ENCODE results near the gene NRXN3.

The NRXN3 gene

DNA sequence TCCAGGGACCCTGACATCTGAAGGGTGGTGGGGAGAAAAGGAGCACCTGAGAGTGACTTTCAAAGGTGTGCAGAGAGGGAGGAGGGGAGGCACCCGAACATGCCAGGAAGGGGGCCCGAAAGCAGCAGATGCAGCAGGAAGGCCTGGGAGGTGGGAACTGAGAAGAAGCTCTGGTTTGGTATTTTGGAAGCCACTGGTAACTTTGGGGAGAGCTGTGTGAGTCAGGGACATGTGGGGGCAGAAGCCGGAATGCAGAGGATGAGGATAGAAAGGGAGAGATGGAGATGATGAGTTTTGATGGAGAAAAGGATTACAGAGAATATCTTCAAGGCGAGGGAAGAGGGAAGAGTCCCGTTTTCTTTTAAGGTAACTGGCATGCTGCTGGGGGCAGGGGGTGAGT, 50.1 kb downstream of the NRXN3 start:
- Histone ChIP-seq H3K4me3 (ENCODE audit: low read length) (no peak overlapping the region), H3K4me1 (ENCODE audit: control insufficient read depth, insufficient read depth, low read length) (no peaks in the 10 kb centered on the region), H3K9me3 (ENCODE audit: control insufficient read depth, low read length) (no peaks in the 10 kb centered on the region), H3K27me3 (ENCODE audit: control insufficient read depth, insufficient read depth, low read length) (no peaks in the 10 kb centered on the region), H3K9ac (ENCODE audit: low read length) (no peak overlapping the region), H3K36me3 (ENCODE audit: control insufficient read depth, insufficient read depth, low read length) (no peaks in the 10 kb centered on the region)

DNA sequence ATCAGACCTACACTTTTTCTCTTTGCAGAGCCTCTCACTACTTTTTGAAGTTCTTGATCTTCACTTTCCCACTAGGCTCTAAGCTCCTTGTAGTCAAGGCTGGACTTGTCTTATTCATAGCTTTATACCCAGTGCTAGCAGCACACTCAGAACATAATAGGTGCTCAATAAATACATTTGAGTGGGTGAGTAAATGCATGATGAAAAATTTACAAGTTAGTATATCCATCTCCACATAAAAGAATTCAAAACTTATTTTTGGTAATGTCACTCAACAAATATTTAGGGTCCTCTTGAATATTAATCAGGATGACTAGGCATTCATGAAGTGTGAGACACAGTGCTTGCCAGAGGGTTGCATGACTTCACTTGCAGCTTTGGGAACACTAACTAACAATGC, 52.6 kb downstream of the NRXN3 start:
- Histone ChIP-seq H3K9me3 (ENCODE audit: control insufficient read depth, low read length) (no peaks in the 10 kb centered on the region), H3K36me3 (ENCODE audit: control insufficient read depth, insufficient read depth, low read length) (no peaks in the 10 kb centered on the region), H3K4me3 (ENCODE audit: low read length) (no peak overlapping the region), H3K27me3 (ENCODE audit: control insufficient read depth, insufficient read depth, low read length) (no peaks in the 10 kb centered on the region), H3K9ac (ENCODE audit: low read length) (no peak overlapping the region), H3K4me1 (ENCODE audit: control insufficient read depth, insufficient read depth, low read length) (no peaks in the 10 kb centered on the region)

DNA sequence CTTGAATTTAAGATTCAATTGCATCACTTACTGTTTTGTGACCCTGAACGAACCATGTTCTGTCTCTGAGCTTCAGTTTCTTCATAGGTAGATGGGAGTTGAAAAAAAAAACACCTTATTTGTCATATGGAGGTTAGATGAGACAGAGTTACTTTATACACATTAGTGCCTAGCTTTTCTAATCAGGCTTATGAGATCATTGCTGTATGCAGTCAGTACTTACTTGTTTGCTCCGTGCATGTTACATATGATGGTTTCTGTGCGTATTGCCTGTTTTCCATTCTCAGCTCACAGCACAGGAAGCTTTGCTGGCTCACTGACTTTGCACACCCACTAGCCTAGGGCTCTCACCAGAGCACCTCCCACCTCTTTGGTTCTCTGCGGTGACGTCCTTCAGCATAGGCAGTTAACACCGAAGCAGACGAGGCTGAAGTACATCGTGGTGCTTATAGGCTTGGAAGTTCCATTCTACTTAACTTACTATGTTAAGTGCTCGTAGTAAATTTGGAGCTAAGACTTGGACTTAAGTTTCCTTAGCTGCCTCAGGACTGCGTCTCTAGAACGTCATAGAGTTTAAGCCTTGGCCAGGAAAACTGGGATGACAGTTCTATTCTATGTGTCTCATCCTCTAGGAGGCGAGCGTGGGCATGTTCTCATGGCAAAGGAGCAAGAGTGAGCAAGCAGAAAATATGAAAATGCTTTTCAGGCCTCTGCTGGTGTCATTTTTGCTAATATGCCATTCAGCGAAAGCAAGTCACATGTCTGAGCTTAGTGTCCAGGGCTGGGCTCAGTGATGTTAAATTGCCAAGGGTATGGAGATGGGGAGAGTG, 57.3 kb downstream of the NRXN3 start:
- H3K4me3 ChIP-seq (ENCODE audit: low read length) = no peak overlapping the region
- no peaks in the 10 kb centered on the region for H3K9me3 ChIP-seq (ENCODE audit: control insufficient read depth, low read length)
- H3K27me3 ChIP-seq (ENCODE audit: control insufficient read depth, insufficient read depth, low read length) = no peaks in the 10 kb centered on the region
- H3K9ac ChIP-seq (ENCODE audit: low read length) = no peak overlapping the region
- no peaks in the 10 kb centered on the region for H3K36me3 ChIP-seq (ENCODE audit: control insufficient read depth, insufficient read depth, low read length)
- no peaks in the 10 kb centered on the region for H3K4me1 ChIP-seq (ENCODE audit: control insufficient read depth, insufficient read depth, low read length)

DNA sequence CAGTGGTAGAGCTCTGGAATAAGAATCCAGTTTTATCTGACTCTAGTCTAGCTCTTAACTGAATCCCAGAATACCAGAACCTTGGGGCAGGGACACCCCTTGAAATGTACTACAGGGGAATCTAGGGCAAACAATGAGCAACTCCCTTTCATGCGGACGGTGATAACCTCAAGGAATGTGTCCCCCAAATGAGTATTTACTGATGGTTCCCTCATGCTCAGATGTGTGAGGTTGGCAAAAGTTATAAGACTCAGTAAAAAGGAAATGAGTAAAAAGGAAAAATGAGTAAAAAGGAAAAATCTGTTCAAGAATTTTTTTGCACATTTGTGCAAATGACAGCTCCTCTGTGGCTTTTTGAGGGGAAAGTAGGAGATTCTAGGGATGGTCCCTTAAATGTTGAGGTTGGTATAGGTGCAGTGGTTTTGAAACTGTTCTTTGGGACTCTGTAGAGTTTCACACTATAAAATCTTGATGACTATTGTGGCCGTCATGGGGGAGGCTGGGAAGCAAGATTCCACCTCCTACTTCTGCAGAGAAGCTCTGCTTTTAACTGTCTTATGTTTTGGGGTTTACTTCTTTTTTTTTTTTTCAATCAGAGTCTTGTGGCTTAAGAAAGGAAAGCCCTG, 58.6 kb downstream of the NRXN3 start:
- no peaks in the 10 kb centered on the region for H3K4me1 ChIP-seq (ENCODE audit: control insufficient read depth, insufficient read depth, low read length)
- H3K27me3 ChIP-seq (ENCODE audit: control insufficient read depth, insufficient read depth, low read length) = no peaks in the 10 kb centered on the region
- H3K4me3 ChIP-seq (ENCODE audit: low read length) = no peak overlapping the region
- no peak overlapping the region for H3K9ac ChIP-seq (ENCODE audit: low read length)
- H3K36me3 ChIP-seq (ENCODE audit: control insufficient read depth, insufficient read depth, low read length) = no peaks in the 10 kb centered on the region
- no peaks in the 10 kb centered on the region for H3K9me3 ChIP-seq (ENCODE audit: control insufficient read depth, low read length)

DNA sequence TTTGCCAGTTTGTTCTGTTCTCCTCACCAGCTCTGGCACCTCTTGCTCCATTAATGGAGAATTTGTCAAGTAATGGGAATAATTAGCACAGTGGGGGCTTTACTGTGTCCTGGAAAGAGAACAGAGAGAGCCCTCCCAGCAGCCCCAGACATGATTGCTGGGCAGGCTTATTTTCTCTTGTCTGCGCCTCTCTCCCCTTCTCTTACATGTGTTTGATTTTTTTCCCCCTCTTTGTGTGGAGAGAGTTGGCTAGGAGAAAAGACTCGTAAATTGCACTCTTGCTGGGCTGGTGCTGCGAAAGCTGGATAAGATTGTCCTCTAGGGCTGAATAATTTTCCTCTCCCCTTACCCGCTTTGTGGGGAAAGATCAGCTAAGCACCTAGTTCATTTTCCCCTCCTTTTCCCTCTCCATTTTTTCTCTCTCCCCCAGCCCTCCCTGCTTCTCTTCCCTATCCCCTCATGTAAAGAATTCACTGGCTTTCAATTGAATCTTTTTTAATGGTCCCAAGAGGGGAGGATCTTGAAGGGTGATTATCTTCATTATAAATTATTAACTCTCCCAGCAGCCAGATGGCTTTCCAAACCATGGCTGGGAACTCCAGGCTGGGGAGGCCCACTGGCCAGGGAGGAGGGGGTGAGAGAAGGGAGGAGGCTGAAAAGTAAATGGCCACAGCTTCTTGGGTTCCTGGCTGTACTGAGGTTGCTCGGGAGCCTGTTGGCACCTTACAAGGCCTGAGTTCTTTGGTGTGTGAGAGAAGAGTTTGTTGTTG, 62.2 kb downstream of the NRXN3 start:
- Histone ChIP-seq H3K4me1 (ENCODE audit: control insufficient read depth, insufficient read depth, low read length) (no peaks in the 10 kb centered on the region), H3K36me3 (ENCODE audit: control insufficient read depth, insufficient read depth, low read length) (no peaks in the 10 kb centered on the region), H3K4me3 (ENCODE audit: low read length) (no peak overlapping the region), H3K27me3 (ENCODE audit: control insufficient read depth, insufficient read depth, low read length) (no peaks in the 10 kb centered on the region), H3K9me3 (ENCODE audit: control insufficient read depth, low read length) (no peaks in the 10 kb centered on the region), H3K9ac (ENCODE audit: low read length) (no peak overlapping the region)

DNA sequence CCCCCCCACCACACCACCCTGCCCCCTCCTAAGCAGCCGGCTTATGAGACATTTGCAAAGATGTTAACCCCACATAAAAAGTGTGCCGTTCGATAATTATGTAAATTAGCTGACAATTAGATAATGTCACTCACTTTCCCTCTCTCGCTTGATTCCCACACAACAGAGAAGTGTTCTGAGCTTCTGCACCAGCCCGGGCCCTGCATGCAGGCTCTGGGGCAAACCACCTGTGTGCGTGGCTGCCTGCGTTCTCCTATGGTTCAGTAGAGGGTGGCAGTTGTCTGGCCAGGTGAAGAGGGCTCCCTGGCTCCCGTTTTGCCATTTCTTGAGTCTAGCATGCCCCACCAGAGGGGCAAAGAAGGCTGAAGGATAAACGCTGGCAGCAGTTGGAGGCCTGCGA, 68.0 kb downstream of the NRXN3 start:
- no peaks in the 10 kb centered on the region for H3K36me3 ChIP-seq (ENCODE audit: control insufficient read depth, insufficient read depth, low read length)
- H3K9me3 ChIP-seq (ENCODE audit: control insufficient read depth, low read length) = no peaks in the 10 kb centered on the region
- no peak overlapping the region for H3K9ac ChIP-seq (ENCODE audit: low read length)
- no peaks in the 10 kb centered on the region for H3K4me1 ChIP-seq (ENCODE audit: control insufficient read depth, insufficient read depth, low read length)
- no peaks in the 10 kb centered on the region for H3K27me3 ChIP-seq (ENCODE audit: control insufficient read depth, insufficient read depth, low read length)
- H3K4me3 ChIP-seq (ENCODE audit: low read length) = no peak overlapping the region

DNA sequence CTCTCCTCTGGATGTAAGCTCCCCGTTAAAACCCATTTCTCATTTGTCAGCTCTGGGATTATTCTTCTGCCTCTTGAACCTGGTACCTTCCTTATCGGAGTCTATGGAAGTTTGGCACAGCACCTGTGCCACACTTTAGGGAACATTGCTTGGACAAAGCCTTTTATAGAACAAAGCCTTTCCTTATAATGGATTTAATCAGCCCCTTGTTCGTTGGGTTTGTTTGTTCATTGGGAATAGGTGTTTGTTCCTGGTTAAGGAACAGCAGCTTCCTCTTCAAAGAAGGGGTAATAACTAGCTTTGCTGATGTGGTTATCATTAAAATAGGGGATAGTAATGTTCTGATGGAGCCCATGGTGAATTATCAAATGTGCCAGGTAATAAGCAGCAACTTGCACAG, 70.4 kb downstream of the NRXN3 start:
- H3K4me3 ChIP-seq (ENCODE audit: low read length) = no peak overlapping the region
- no peak overlapping the region for H3K9ac ChIP-seq (ENCODE audit: low read length)
- H3K4me1 ChIP-seq (ENCODE audit: control insufficient read depth, insufficient read depth, low read length) = no peaks in the 10 kb centered on the region
- H3K9me3 ChIP-seq (ENCODE audit: control insufficient read depth, low read length) = no peaks in the 10 kb centered on the region
- H3K36me3 ChIP-seq (ENCODE audit: control insufficient read depth, insufficient read depth, low read length) = no peaks in the 10 kb centered on the region
- H3K27me3 ChIP-seq (ENCODE audit: control insufficient read depth, insufficient read depth, low read length) = no peaks in the 10 kb centered on the region

DNA sequence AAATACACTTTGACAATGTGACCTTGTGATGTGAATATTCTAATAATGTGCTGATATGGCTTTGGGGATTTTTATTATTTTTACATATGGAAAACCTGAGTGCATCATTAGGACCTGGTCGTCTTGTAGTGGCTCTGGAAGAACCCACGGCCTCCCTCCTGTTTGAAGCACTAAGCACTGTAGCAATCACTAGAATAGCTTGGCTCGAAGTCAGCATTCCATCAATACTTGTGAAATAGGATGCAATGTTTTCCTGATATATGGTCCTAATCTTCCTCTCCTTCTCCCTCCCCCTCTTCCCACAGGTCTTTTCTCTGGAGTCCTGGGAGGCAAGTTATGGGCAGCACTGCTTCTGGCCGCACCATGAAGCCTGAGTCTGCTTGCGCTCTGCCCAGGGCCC, 71.9 kb downstream of the NRXN3 start:
- H3K9ac ChIP-seq (ENCODE audit: low read length) = no peak overlapping the region
- H3K27me3 ChIP-seq (ENCODE audit: control insufficient read depth, insufficient read depth, low read length) = no peaks in the 10 kb centered on the region
- no peak overlapping the region for H3K4me3 ChIP-seq (ENCODE audit: low read length)
- no peaks in the 10 kb centered on the region for H3K4me1 ChIP-seq (ENCODE audit: control insufficient read depth, insufficient read depth, low read length)
- H3K9me3 ChIP-seq (ENCODE audit: control insufficient read depth, low read length) = no peaks in the 10 kb centered on the region
- no peaks in the 10 kb centered on the region for H3K36me3 ChIP-seq (ENCODE audit: control insufficient read depth, insufficient read depth, low read length)

DNA sequence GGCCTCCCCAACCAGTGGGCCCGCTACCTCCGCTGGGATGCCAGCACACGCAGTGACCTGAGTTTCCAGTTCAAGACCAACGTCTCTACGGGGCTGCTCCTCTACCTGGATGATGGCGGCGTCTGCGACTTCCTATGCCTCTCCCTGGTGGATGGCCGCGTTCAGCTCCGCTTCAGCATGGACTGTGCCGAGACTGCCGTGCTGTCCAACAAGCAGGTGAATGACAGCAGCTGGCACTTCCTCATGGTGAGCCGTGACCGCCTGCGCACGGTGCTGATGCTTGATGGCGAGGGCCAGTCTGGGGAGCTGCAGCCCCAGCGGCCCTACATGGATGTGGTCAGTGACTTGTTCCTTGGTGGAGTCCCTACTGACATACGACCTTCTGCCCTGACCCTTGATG, 73.0 kb downstream of the NRXN3 start:
- Histone ChIP-seq H3K9ac (ENCODE audit: low read length) (no peak overlapping the region), H3K4me1 (ENCODE audit: control insufficient read depth, insufficient read depth, low read length) (no peaks in the 10 kb centered on the region)

DNA sequence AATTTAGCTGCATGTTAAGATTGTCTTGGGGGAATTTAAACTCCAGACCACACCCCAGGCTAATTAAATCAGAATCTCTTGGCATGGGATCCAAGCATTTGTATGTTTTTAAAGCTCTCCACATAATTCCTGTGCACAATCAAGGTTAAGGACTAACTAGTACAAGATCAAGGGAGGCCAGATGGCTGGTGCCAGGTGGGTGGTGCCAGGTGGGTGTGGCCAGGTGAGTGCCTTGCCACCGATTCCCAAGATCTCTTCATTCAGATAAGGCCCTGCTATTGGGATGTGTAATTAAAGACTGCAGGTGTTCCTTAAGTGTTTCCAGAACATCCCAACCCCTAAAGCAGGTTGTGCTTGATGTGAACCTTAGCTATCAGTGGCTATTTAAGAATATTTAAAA, 75.1 kb downstream of the NRXN3 start:
- Histone ChIP-seq H3K9me3 (ENCODE audit: control insufficient read depth, low read length) (no peaks in the 10 kb centered on the region), H3K9ac (ENCODE audit: low read length) (no peak overlapping the region), H3K4me3 (ENCODE audit: low read length) (no peak overlapping the region), H3K36me3 (ENCODE audit: control insufficient read depth, insufficient read depth, low read length) (no peaks in the 10 kb centered on the region), H3K4me1 (ENCODE audit: control insufficient read depth, insufficient read depth, low read length) (no peaks in the 10 kb centered on the region), H3K27me3 (ENCODE audit: control insufficient read depth, insufficient read depth, low read length) (no peaks in the 10 kb centered on the region)

More for the DNA sequence above, 73.0 kb downstream of the NRXN3 start:
- Histone ChIP-seq H3K9me3 (ENCODE audit: control insufficient read depth, low read length) (no peaks in the 10 kb centered on the region), H3K27me3 (ENCODE audit: control insufficient read depth, insufficient read depth, low read length) (no peaks in the 10 kb centered on the region), H3K4me3 (ENCODE audit: low read length) (no peak overlapping the region), H3K36me3 (ENCODE audit: control insufficient read depth, insufficient read depth, low read length) (no peaks in the 10 kb centered on the region)

DNA sequence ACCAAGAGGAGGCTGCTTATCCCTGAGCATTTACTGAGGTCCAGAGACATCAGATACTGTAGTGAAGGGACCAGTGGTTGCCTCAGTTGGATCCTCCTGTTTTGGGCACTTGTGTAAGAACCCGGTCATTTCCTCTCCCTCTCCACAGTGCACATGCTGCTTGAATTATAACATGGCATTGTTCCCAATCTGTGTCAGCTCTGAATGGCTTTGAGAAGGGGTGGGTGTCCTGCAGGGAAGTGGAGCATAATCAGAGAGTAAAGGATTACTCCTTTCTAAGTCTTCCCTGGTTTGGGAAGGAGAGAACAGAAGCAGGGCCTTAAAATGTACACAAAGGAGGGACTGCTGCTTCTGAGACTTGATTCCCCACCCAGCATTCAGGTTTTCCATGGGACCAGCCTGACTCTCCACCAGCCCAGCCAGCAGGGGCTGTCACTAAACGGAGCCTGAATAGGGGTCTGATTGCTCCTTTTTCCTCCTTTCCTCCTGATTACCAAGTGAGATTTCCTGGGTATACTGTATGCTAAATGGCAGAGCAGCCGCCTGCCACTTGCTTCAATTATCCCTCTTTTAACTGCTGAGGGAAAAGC, 78.4 kb downstream of the NRXN3 start:
- H3K9ac ChIP-seq (ENCODE audit: low read length) = no peak overlapping the region
- no peaks in the 10 kb centered on the region for H3K4me1 ChIP-seq (ENCODE audit: control insufficient read depth, insufficient read depth, low read length)
- H3K27me3 ChIP-seq (ENCODE audit: control insufficient read depth, insufficient read depth, low read length) = no peaks in the 10 kb centered on the region
- no peaks in the 10 kb centered on the region for H3K36me3 ChIP-seq (ENCODE audit: control insufficient read depth, insufficient read depth, low read length)
- no peaks in the 10 kb centered on the region for H3K9me3 ChIP-seq (ENCODE audit: control insufficient read depth, low read length)
- no peak overlapping the region for H3K4me3 ChIP-seq (ENCODE audit: low read length)

DNA sequence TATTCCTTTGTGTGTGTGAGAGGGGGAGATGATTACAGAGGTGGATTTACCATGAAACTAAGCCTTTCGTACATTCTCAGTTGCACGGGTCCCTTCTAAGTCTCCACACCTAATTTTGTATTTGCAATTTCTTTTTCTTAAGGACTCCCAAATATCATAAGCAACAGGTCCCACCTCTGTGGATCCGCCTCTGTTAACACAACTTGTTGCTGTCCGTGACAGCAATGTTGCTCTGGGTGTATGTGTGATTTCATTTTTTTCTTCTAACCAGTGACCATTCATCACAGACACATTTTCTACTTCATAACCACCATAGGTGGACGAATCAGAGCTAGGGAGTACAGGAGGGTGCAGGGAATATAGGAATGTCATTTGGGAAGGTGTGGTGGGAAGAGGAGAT, 81.1 kb downstream of the NRXN3 start:
- H3K4me3 ChIP-seq (ENCODE audit: low read length) = no peak overlapping the region
- H3K9ac ChIP-seq (ENCODE audit: low read length) = no peak overlapping the region
- no peaks in the 10 kb centered on the region for H3K36me3 ChIP-seq (ENCODE audit: control insufficient read depth, insufficient read depth, low read length)
- no peaks in the 10 kb centered on the region for H3K9me3 ChIP-seq (ENCODE audit: control insufficient read depth, low read length)
- no peaks in the 10 kb centered on the region for H3K27me3 ChIP-seq (ENCODE audit: control insufficient read depth, insufficient read depth, low read length)
- H3K4me1 ChIP-seq (ENCODE audit: control insufficient read depth, insufficient read depth, low read length) = no peaks in the 10 kb centered on the region

All from mucosa of stomach (tissue), 1 donor.